ENCODE measurements around the gene NNMT. TPM values are rescaled to one million over a fixed set of nuclear protein-coding genes. Genes with fewer than 3 reads are reported as not detected.

NNMT gene
- total RNA-seq, 1 experiment from 2014 or later, result not detected

DNA sequence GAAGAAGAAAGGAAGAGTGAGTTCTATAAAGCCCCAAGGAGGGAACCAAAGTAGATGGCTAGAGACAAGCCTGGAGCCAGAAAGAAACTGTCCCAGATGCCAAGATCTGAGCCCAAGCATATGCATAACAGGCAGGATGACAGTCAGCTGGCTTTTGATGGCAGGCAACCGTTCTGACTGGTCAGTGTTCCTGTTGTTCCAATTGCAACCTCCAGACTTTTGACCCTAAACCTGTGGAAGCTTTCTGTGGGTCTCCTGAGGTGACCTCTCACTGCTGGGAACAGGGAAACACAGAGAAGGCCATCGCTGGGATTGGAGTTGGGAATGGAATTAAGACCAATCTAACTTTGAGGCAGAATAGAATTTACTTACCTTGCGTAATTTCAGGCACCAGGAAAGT is 21.6 kb upstream of the NNMT start:
- no peak overlapping the region for H3K18ac ChIP-seq (ENCODE audit: insufficient read length, low read depth, low read length)
- H3K79me2 ChIP-seq (ENCODE audit: insufficient read depth, low read length), result no peaks in the 10 kb centered on the region
- no peak overlapping the region for H3T11ph ChIP-seq (ENCODE audit: low read length)
- H3K27ac Mint-ChIP-seq, result no peak overlapping the region
- no peak overlapping the region for H2BK120ac ChIP-seq (ENCODE audit: low read depth, low read length, poor library complexity, severe bottlenecking)
- peaks cover 48% of the 10 kb centered on the region for H3K27me3 Mint-ChIP-seq (ENCODE audit: low read depth)
- H2AFZ ChIP-seq (ENCODE audit: low read length), result no peak overlapping the region
- no peaks in the 10 kb centered on the region for H3K9me3 ChIP-seq (ENCODE audit: control insufficient read depth, low read depth, low read length)
- H4K5ac ChIP-seq (ENCODE audit: insufficient read length, low read depth, low read length), result no peak overlapping the region
- H4K91ac ChIP-seq (ENCODE audit: insufficient read length, low read depth, low read length), result no peak overlapping the region
- H2BK15ac ChIP-seq (ENCODE audit: low read depth, low read length), result no peak overlapping the region
- H3K4me2 ChIP-seq (ENCODE audit: insufficient read depth, insufficient read length, low read length), result no peak overlapping the region
- no peaks in the 10 kb centered on the region for H3K27me3 ChIP-seq (ENCODE audit: insufficient read depth, low read length)
- H3K23me2 ChIP-seq (ENCODE audit: insufficient read length, low read depth, low read length, poor library complexity, severe bottlenecking), result no peaks in the 10 kb centered on the region
- H3K4me1 Mint-ChIP-seq, result no peaks in the 10 kb centered on the region
- WGBS (ENCODE audit: extremely low coverage, insufficient read length, low lambda C conversion rate), result no CpG with 5 or more reads among the region's 3 CpGs
- H3K9me3 Mint-ChIP-seq, result peaks cover 0 to 3% of the 10 kb centered on the region in 2 experiments; a peak in 1 of 5 replicates
- H4K8ac ChIP-seq (replicated peaks; ENCODE audit: insufficient read length, low read depth, low read length), result no peak overlapping the region
- no peaks in the 10 kb centered on the region for H3K4me1 ChIP-seq (ENCODE audit: insufficient read depth, low read length)
- H3K9ac ChIP-seq (ENCODE audit: extremely low read depth, insufficient read length, low read length), result no peak overlapping the region
- H3K56ac ChIP-seq (ENCODE audit: insufficient read length, low read depth, low read length), result no peak overlapping the region
- H2AK5ac ChIP-seq (ENCODE audit: insufficient read length, low read length), result no peak overlapping the region
- H3K36me3 Mint-ChIP-seq (ENCODE audit: insufficient read depth in 1 of 3, low read depth in 3 of 3), result no peaks in the 10 kb centered on the region
- H3K4me3 Mint-ChIP-seq, result no peak overlapping the region
- TF ChIP-seq, protein P1, sequence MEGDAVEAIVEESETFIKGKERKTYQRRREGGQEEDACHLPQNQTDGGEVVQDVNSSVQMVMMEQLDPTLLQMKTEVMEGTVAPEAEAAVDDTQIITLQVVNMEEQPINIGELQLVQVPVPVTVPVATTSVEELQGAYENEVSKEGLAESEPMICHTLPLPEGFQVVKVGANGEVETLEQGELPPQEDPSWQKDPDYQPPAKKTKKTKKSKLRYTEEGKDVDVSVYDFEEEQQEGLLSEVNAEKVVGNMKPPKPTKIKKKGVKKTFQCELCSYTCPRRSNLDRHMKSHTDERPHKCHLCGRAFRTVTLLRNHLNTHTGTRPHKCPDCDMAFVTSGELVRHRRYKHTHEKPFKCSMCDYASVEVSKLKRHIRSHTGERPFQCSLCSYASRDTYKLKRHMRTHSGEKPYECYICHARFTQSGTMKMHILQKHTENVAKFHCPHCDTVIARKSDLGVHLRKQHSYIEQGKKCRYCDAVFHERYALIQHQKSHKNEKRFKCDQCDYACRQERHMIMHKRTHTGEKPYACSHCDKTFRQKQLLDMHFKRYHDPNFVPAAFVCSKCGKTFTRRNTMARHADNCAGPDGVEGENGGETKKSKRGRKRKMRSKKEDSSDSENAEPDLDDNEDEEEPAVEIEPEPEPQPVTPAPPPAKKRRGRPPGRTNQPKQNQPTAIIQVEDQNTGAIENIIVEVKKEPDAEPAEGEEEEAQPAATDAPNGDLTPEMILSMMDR (conservative IDR thresholded peaks at IDR 0.05), result no peak
- H3K23ac ChIP-seq (ENCODE audit: insufficient read length, low read depth, low read length), result no peak overlapping the region
- no peak overlapping the region for H2BK20ac ChIP-seq (ENCODE audit: low read depth, low read length, poor library complexity, severe bottlenecking)
- no peak for DNase-seq
- H3K79me1 ChIP-seq (ENCODE audit: insufficient read depth, low read depth, low read length, poor library complexity, severe bottlenecking), result no peaks in the 10 kb centered on the region
- H3K27ac ChIP-seq (ENCODE audit: insufficient read length, low read depth, low read length), result no peak overlapping the region
- H2BK12ac ChIP-seq (ENCODE audit: insufficient read length, low read depth, low read length), result no peak overlapping the region
- H2BK5ac ChIP-seq (ENCODE audit: insufficient read length, low read length), result no peak overlapping the region
- H3K4ac ChIP-seq (ENCODE audit: low read depth, low read length), result no peak overlapping the region
- no peak overlapping the region for H3K14ac ChIP-seq (ENCODE audit: insufficient read depth, low read length)
- H4K20me1 ChIP-seq (ENCODE audit: control insufficient read depth, insufficient read depth, insufficient read length), result no peaks in the 10 kb centered on the region
